IMR-90 (cell line): ENCODE data around the gene THAP6. TPM values are rescaled to one million over a fixed set of nuclear protein-coding genes. Genes with fewer than 3 reads are reported as not detected.

Experiments used
- ATAC-seq: fragments of 200-7000 bp; cut with Tn5 transposase; 2 replicates; pipeline ENCODE4 v1.9.1; 2020; ENCODE audit warnings: low read depth, mild to moderate bottlenecking, moderate library complexity
- BruUV-seq: library from RNA; stranded (reverse); fragments of 400-500 nt; replicated peaks from 2 replicates; lab custom pipeline; 2021; lab: Mats Ljungman, UMichigan
- CTCF ChIA-PET: fragments of 300-600 bp; formaldehyde crosslinking; extraction: SDS; loops from one replicate; lab custom pipeline; 2021; ENCODE audit warnings: antibody characterized with exemption; lab: Yijun Ruan, JAX
- POLR2A ChIA-PET: fragments of 300-600 bp; sonication (Branson Sonifier 250); formaldehyde crosslinking; loops from one replicate; lab custom pipeline; 2022; ENCODE audit warnings: antibody characterized with exemption; ENCODE audit not compliant: unreplicated experiment; lab: Charles Lee
- DNase-seq: peaks from one replicate; pipeline ENCODE4 v3.0.0; 2013
- H2AFZ ChIP-seq: replicated peaks from 2 replicates; pipeline ENCODE3; 2013; ENCODE audit warnings: low read length, mild to moderate bottlenecking; ENCODE audit not compliant: poor library complexity
- H2AK5ac ChIP-seq: 2 replicates; pipeline ENCODE4 v1.6.1; 2013; ENCODE audit warnings: low read depth, low read length, inconsistent platforms
- H2AK9ac ChIP-seq: replicated peaks from 2 replicates; pipeline ENCODE3; 2013; ENCODE audit warnings: mild to moderate bottlenecking, low read depth, low read length, moderate library complexity; ENCODE audit not compliant: poor library complexity
- H2BK120ac ChIP-seq: 2 replicates; pipeline ENCODE4 v1.6.1; 2013; ENCODE audit warnings: low read depth, low read length, inconsistent platforms
- H2BK15ac ChIP-seq: 3 replicates; pipeline ENCODE4 v1.6.1; 2013; ENCODE audit warnings: low read depth, low read length, inconsistent platforms
- H2BK20ac ChIP-seq: 2 replicates; pipeline ENCODE4 v1.6.1; 2013; ENCODE audit warnings: low read depth, mild to moderate bottlenecking, inconsistent platforms, low read length, moderate library complexity
- H2BK5ac ChIP-seq: 2 replicates; pipeline ENCODE4 v1.6.1; 2013; ENCODE audit warnings: mild to moderate bottlenecking, low read depth, low read length, inconsistent platforms; ENCODE audit not compliant: poor library complexity, severe bottlenecking
- H3K14ac ChIP-seq: replicated peaks from 2 replicates; pipeline ENCODE4 v1.6.1; 2013; ENCODE audit warnings: low read depth, low read length, inconsistent platforms
- H3K18ac ChIP-seq: 2 replicates; pipeline ENCODE4 v1.6.1; 2013; ENCODE audit warnings: low read depth, low read length, control low read depth
- H3K23ac ChIP-seq: 2 replicates; pipeline ENCODE4 v1.6.1; 2013; ENCODE audit warnings: low read depth, low read length, inconsistent platforms
- H3K27ac ChIP-seq: 2 replicates; pipeline ENCODE4 v1.5.1; 2013; ENCODE audit warnings: mild to moderate bottlenecking, control low read depth, low read length; ENCODE audit not compliant: insufficient read depth
- H3K27me3 ChIP-seq: 2 replicates; pipeline ENCODE4 v1.6.1; 2013; ENCODE audit warnings: low read length; ENCODE audit not compliant: control insufficient read depth, insufficient read depth
- H3K36me3 ChIP-seq: 2 replicates; pipeline ENCODE4 v1.6.1; 2013; ENCODE audit warnings: low read length, mixed read lengths; ENCODE audit not compliant: control insufficient read depth, insufficient read depth
- H3K4ac ChIP-seq: 2 replicates; pipeline ENCODE4 v1.6.1; 2013; ENCODE audit warnings: low read depth, low read length, inconsistent platforms
- H3K4me1 ChIP-seq: 2 replicates; pipeline ENCODE4 v1.6.1; 2013; ENCODE audit warnings: low read length, mixed read lengths; ENCODE audit not compliant: control insufficient read depth, insufficient read depth
- H3K4me2 ChIP-seq: 2 replicates; pipeline ENCODE4 v1.6.1; 2013; ENCODE audit warnings: low read depth, mild to moderate bottlenecking, control low read depth, low read length, moderate library complexity
- H3K4me3 ChIP-seq: 2 replicates; pipeline ENCODE4 v1.5.1; 2013; ENCODE audit warnings: low read depth, mild to moderate bottlenecking, control low read depth, low read length, moderate library complexity; ENCODE audit not compliant: insufficient read depth
- H3K56ac ChIP-seq: 2 replicates; pipeline ENCODE4 v1.6.1; 2013; ENCODE audit warnings: low read length, inconsistent platforms; ENCODE audit not compliant: insufficient read depth; ENCODE audit errors: extremely low read depth
- H3K79me1 ChIP-seq, 2 experiments: 2 replicates each; pipeline ENCODE4 v1.6.1; 2013; ENCODE audit warnings: low read length in 2 of 2, inconsistent platforms in 1 of 2, low read depth in 1 of 2
- H3K9ac ChIP-seq: 2 replicates; pipeline ENCODE4 v1.6.1; 2013; ENCODE audit warnings: low read depth, low read length, control low read depth
- H3K9me1 ChIP-seq: 2 replicates; pipeline ENCODE4 v1.6.1; 2013; ENCODE audit warnings: low read length, inconsistent platforms; ENCODE audit not compliant: insufficient read depth
- H3K9me3 ChIP-seq: 2 replicates; pipeline ENCODE4 v1.6.1; 2013; ENCODE audit warnings: low read length; ENCODE audit not compliant: control insufficient read depth, insufficient read depth
- H4K20me1 ChIP-seq: 2 replicates; pipeline ENCODE4 v1.6.1; 2013; ENCODE audit warnings: low read length, inconsistent platforms; ENCODE audit not compliant: insufficient read depth
- H4K5ac ChIP-seq: 2 replicates; pipeline ENCODE4 v1.6.1; 2013; ENCODE audit warnings: mild to moderate bottlenecking, low read depth, low read length, control low read depth
- H4K8ac ChIP-seq, 2 experiments: 2 replicates each; pipeline ENCODE4 v1.6.1; 2013; ENCODE audit warnings: low read depth in 2 of 2, low read length in 2 of 2, control low read depth in 1 of 2, inconsistent platforms in 1 of 2
- H4K91ac ChIP-seq: 2 replicates; pipeline ENCODE4 v1.6.1; 2013; ENCODE audit warnings: low read depth, low read length, inconsistent platforms; ENCODE audit not compliant: insufficient read depth
- CEBPB ChIP-seq: IDR thresholded peaks from 2 replicates; pipeline ENCODE4 v1.6.1; 2012; ENCODE audit warnings: low read depth, low read length, improper control_type of control experiment
- RFX5 ChIP-seq: IDR thresholded peaks from 2 replicates; pipeline ENCODE4 v1.8.0; 2012; ENCODE audit warnings: low read depth, mild to moderate bottlenecking, low read length, moderate library complexity
- WGBS, 2 experiments: methylation state at CpG; one replicate each; pipeline versions ENCODE4 v1.1.5 to v1.1.7; 2013; ENCODE audit warnings: missing lambda C conversion rate in 2 of 2; ENCODE audit not compliant: insufficient read length in 1 of 2; ENCODE audit errors: extremely low coverage in 2 of 2; 5-methylcytosine and 5-hydroxymethylcytosine counted together
- dilution Hi-C: fragments of 300-500 bp; cut with HindIII; formaldehyde crosslinking; loops from one replicate; pipeline ENCODE4 v1.14.3; 2018; ENCODE audit warnings: low sequenced_read_pairs; ENCODE audit not compliant: unreplicated experiment
- in situ Hi-C: fragments of 300-500 bp; cut with MboI; formaldehyde crosslinking; loops from 3 replicates; pipeline ENCODE4 v1.14.3; 2019; ENCODE audit warnings: low sequenced_read_pairs, inconsistent platforms, mixed read lengths
- intact Hi-C: fragments of 100-400 bp; cut with micrococcal nuclease; formaldehyde crosslinking; loops from 2 replicates; pipeline ENCODE4 v1.10.0; 2022
- polyA plus RNA-seq, 3 experiments: library from polyadenylated mRNA; depleted of rRNA; stranded (reverse); fragments of >200 nt; gene quantifications; 2 replicates each; pipeline ENCODE4 v1.2.3, GENCODE V29; 2012; ENCODE audit warnings: low replicate concordance in 1 of 3
- total RNA-seq: library from RNA; depleted of rRNA; stranded (reverse); fragments of >200 nt; gene quantifications from 2 replicates; pipeline ENCODE4 v1.2.3, GENCODE V29; 2012

The THAP6 gene
- total and polyA plus RNA-seq, 2 of the 4 experiments (the other 2 are of a cell fraction), result 6.3 to 7.0 TPM

DNA sequence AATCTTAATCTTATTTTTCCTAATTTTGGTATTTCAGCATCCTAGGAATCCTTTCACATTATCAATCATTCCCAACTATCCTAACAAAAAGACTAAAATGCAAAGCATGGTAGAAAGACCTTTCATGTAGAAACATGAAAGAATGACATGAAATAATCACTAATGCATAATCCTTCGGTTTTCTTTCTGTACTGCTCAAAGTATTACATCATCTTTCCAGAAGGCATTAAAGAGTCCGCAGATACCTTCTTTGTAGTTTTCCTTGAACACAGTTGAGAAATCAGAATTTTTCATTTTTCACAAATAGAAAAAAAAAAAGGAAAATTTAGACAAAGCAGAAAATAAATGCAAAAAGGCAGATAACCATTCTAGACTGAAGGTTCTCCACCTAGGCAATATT is 11.6 kb upstream of the THAP6 start:
- H3K56ac ChIP-seq, result no peak overlapping the region
- no peaks in the 10 kb centered on the region for H3K9me1 ChIP-seq
- intact Hi-C loops (no loop called here), dilution Hi-C loops (no loop called here), in situ Hi-C loops (no loop called here)
- no peak overlapping the region for H3K27ac ChIP-seq
- no peak overlapping the region for H2AFZ ChIP-seq
- no peaks in the 10 kb centered on the region for H4K20me1 ChIP-seq
- H3K27me3 ChIP-seq, result no peaks in the 10 kb centered on the region
- CTCF ChIA-PET, result no interaction called here
- H2BK15ac ChIP-seq, result no peak overlapping the region
- no peak overlapping the region for H4K8ac ChIP-seq
- no peak overlapping the region for H2BK120ac ChIP-seq
- peaks cover 4% of the 10 kb centered on the region; the same call in 1 of the 2 replicates for H3K9me3 ChIP-seq
- no peak overlapping the region for H3K14ac ChIP-seq
- no peak overlapping the region for H3K9ac ChIP-seq
- no peak overlapping the region for H4K91ac ChIP-seq
- no TSS peak for BruUV-seq
- POLR2A ChIA-PET, result no interaction called here
- H3K4me3 ChIP-seq, result no peak overlapping the region
- no peak overlapping the region for H2BK5ac ChIP-seq
- H3K23ac ChIP-seq, result no peak overlapping the region
- H3K4ac ChIP-seq, result no peak overlapping the region
- no peak overlapping the region for H2AK5ac ChIP-seq
- WGBS, 2 experiments, result no CpG with 5 or more reads among the region's 2 CpGs
- DNase-seq (no peak), ATAC-seq (no peak)
- peaks cover 11% of the 10 kb centered on the region for H3K36me3 ChIP-seq
- H4K5ac ChIP-seq, result no peak overlapping the region
- H2AK9ac ChIP-seq, result no peak overlapping the region
- H3K18ac ChIP-seq, result no peak overlapping the region
- peaks cover 7 to 13% of the 10 kb centered on the region in 2 experiments; a peak in 3 of 4 replicates for H3K79me1 ChIP-seq
- H2BK20ac ChIP-seq, result no peak overlapping the region
- no peak for TF ChIP-seq RFX5
- peak; percentile 50; the same call in 1 of the 2 replicates for TF ChIP-seq CEBPB
- no peaks in the 10 kb centered on the region for H3K4me1 ChIP-seq
- no peak overlapping the region for H3K4me2 ChIP-seq
